Measurements from ENCODE around the gene RPUSD1. TPM values are rescaled to one million over a fixed set of nuclear protein-coding genes. Genes with fewer than 3 reads are reported as not detected.

Gene RPUSD1
- total and polyA plus RNA-seq, 2 donors (not counting 3 experiments of a cell fraction or from before 2014, with no cell fraction given) = 46.2 to 55.8 TPM

- no peak for TF ChIP-seq JUN (IDR thresholded peaks at IDR 0.05; ENCODE audit: borderline replicate concordance, insufficient read depth, insufficient read length, low read depth)
- TF ChIP-seq POLR2A (IDR thresholded peaks at IDR 0.05; ENCODE audit: low read depth, low read length) = no peak
- no peak for TF ChIP-seq MYC (IDR thresholded peaks at IDR 0.05; ENCODE audit: low read depth, low read length)
- no peak for TF ChIP-seq POLR2AphosphoS5 (IDR thresholded peaks at IDR 0.05; ENCODE audit: insufficient read depth, low read depth, low read length)
- TF ChIP-seq CTCF (IDR thresholded peaks at IDR 0.05; ENCODE audit: extremely low read depth in 1 of 2, insufficient read depth in 1 of 2, low read depth in 1 of 2, low read length in 2 of 2) = peak; percentile 74 to 86
- TF ChIP-seq FOS (IDR thresholded peaks at IDR 0.05; ENCODE audit: borderline replicate concordance, insufficient read depth, low read length) = no peak
- H3K9me3 ChIP-seq (replicated peaks; ENCODE audit: control insufficient read depth, insufficient read depth, low read length) = no peaks in the 10 kb centered on the region
- no peak overlapping the region for H3K4me2 ChIP-seq (ENCODE audit: insufficient read depth, low read length)
- H3K9ac ChIP-seq (replicated peaks; ENCODE audit: extremely low read depth, insufficient read depth, low read length) = no peak overlapping the region
- H3K36me3 ChIP-seq (ENCODE audit: control insufficient read depth in 2 of 2, extremely low read depth in 1 of 2, insufficient read depth in 2 of 2, low read length in 2 of 2) = peaks cover 2 to 6% of the 10 kb centered on the region in 2 experiments
- POLR2A ChIA-PET = no interaction called here
- no TSS peak for BruUV-seq (replicated peaks)
- peaks cover 26% of the 10 kb centered on the region for H3K79me2 ChIP-seq (ENCODE audit: control insufficient read depth, insufficient read depth, low read length)
- H3K27me3 ChIP-seq (ENCODE audit: control insufficient read depth in 2 of 2, insufficient read depth in 2 of 2, low read length in 2 of 2) = no peaks in the 10 kb centered on the region
- dilution Hi-C loops (cut with MboI; ENCODE audit: extremely low pct_ligation_motif_present, low sequenced_read_pairs) = no loop called here
- peaks cover 13% of the 10 kb centered on the region for H3K4me1 ChIP-seq (ENCODE audit: control insufficient read depth, extremely low read depth, insufficient read depth, low read length)
- no peak overlapping the region for H3K27ac ChIP-seq (ENCODE audit: insufficient read depth, low read depth, low read length)
- H3K4me3 ChIP-seq (replicated peaks in 1 of 3; ENCODE audit: insufficient read depth in 1 of 3, low read depth in 1 of 3, low read length in 3 of 3) = no peak overlapping the region
- no peak for FAIRE-seq
- H3K9me1 ChIP-seq (replicated peaks; ENCODE audit: control insufficient read depth, extremely low read depth, insufficient read depth, low read length) = no peaks in the 10 kb centered on the region
- no peaks in the 10 kb centered on the region for H4K20me1 ChIP-seq (replicated peaks; ENCODE audit: control insufficient read depth, extremely low read depth, insufficient read depth, low read length)
- CTCF ChIA-PET = interaction anchor here (0.8 to 5.8 kb wide), 12 partner anchors 9 to 272 kb away, joined by 3 to 67 read pairs (median 6); partner anchors contain the start of genes ANTKMT and METRN
- peak; percentile 26 for DNase-seq (ENCODE audit: low read depth, low spot score)
- H2AFZ ChIP-seq (ENCODE audit: low read depth, low read length) = no peak overlapping the region
- intact Hi-C loops (cut with micrococcal nuclease) = loop anchor here (1.0 to 5.0 kb wide), 2 partner anchors 44 to 75 kb away; partner anchors contain the start of gene CIAO3
Measured at GRCh38 chr16:785563-786535, 2.3 kb downstream of the RPUSD1 start.
